ENCODE data around the gene CAMSAP1.

GRCh38 chr9:135926402-135927194 is 19.3 kb upstream of the CAMSAP1 start:
- TF ChIP-seq POLR2A (IDR thresholded peaks at IDR 0.05) = no peak
- no peak for TF ChIP-seq CTCF (IDR thresholded peaks at IDR 0.05)
- TF ChIP-seq EP300 (IDR thresholded peaks at IDR 0.05) = no peak
